WTC11 (cell line): Measurements from ENCODE around the gene CSNK2A1.

ENCODE experiments used
- CREB1 ChIP-seq: sonication (generic); formaldehyde crosslinking; IDR thresholded peaks from 2 replicates; pipeline ENCODE4 v1.8.0; 2023; ENCODE audit warnings: mild to moderate bottlenecking, missing genetic modification reagents
- NR1H2 ChIP-seq: sonication (generic); formaldehyde crosslinking; IDR thresholded peaks from 2 replicates; pipeline ENCODE4 v1.9.0; 2021; ENCODE audit warnings: mild to moderate bottlenecking, moderate library complexity, missing genetic modification reagents
- ZNF232 ChIP-seq: sonication (generic); formaldehyde crosslinking; IDR thresholded peaks from 2 replicates; pipeline ENCODE4 v1.8.0; 2022; ENCODE audit warnings: mild to moderate bottlenecking, missing genetic modification reagents
- TF ChIP-seq, protein P1 (sequence below): fragments of 200-600 bp; IDR thresholded peaks from 2 replicates; pipeline ENCODE4 v1.8.0; 2022; ENCODE audit warnings: antibody characterized with exemption
- TF ChIP-seq, protein P2 (sequence below): sonication (generic); formaldehyde crosslinking; IDR thresholded peaks from 2 replicates; pipeline ENCODE4 v1.8.0; 2022; ENCODE audit warnings: missing genetic modification reagents

DNA sequence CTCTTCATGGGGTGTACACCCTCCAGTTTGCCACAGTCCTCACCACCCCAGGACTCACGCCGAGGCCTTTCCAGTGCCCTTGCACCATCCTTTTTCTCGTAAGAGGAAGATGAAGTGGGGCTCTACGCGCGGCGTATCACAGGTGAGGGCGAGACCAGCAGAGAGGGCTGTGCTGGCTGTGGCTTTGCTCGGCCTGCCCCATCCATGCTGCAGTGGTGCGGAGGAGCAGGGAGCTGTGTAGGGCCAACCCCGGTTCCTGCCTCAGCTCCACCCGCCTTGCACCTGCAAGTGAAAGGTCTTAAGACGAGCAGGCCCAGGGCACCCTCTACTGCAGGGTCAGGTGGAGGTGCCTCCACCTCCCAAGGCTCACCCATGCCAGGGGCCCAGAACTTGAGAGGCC is 111.4 kb downstream of the CSNK2A1 start:
- no peak for TF ChIP-seq ZNF232
- TF ChIP-seq NR1H2 (CRISPR knock-in tag), result no peak
- TF ChIP-seq, protein P1, sequence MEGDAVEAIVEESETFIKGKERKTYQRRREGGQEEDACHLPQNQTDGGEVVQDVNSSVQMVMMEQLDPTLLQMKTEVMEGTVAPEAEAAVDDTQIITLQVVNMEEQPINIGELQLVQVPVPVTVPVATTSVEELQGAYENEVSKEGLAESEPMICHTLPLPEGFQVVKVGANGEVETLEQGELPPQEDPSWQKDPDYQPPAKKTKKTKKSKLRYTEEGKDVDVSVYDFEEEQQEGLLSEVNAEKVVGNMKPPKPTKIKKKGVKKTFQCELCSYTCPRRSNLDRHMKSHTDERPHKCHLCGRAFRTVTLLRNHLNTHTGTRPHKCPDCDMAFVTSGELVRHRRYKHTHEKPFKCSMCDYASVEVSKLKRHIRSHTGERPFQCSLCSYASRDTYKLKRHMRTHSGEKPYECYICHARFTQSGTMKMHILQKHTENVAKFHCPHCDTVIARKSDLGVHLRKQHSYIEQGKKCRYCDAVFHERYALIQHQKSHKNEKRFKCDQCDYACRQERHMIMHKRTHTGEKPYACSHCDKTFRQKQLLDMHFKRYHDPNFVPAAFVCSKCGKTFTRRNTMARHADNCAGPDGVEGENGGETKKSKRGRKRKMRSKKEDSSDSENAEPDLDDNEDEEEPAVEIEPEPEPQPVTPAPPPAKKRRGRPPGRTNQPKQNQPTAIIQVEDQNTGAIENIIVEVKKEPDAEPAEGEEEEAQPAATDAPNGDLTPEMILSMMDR, result no peak
- TF ChIP-seq CREB1 (CRISPR knock-in tag), result no peak
- TF ChIP-seq, protein P2, sequence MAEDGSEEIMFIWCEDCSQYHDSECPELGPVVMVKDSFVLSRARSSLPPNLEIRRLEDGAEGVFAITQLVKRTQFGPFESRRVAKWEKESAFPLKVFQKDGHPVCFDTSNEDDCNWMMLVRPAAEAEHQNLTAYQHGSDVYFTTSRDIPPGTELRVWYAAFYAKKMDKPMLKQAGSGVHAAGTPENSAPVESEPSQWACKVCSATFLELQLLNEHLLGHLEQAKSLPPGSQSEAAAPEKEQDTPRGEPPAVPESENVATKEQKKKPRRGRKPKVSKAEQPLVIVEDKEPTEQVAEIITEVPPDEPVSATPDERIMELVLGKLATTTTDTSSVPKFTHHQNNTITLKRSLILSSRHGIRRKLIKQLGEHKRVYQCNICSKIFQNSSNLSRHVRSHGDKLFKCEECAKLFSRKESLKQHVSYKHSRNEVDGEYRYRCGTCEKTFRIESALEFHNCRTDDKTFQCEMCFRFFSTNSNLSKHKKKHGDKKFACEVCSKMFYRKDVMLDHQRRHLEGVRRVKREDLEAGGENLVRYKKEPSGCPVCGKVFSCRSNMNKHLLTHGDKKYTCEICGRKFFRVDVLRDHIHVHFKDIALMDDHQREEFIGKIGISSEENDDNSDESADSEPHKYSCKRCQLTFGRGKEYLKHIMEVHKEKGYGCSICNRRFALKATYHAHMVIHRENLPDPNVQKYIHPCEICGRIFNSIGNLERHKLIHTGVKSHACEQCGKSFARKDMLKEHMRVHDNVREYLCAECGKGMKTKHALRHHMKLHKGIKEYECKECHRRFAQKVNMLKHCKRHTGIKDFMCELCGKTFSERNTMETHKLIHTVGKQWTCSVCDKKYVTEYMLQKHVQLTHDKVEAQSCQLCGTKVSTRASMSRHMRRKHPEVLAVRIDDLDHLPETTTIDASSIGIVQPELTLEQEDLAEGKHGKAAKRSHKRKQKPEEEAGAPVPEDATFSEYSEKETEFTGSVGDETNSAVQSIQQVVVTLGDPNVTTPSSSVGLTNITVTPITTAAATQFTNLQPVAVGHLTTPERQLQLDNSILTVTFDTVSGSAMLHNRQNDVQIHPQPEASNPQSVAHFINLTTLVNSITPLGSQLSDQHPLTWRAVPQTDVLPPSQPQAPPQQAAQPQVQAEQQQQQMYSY (CRISPR knock-in tag), result no peak
